GM12874 (cell line): Measurements from ENCODE around the gene PKD1L1.

Experiments used
- TF ChIP-seq, protein P1 (sequence below): IDR thresholded peaks from 2 replicates; pipeline ENCODE4 v1.5.1; 2011; ENCODE audit warnings: low read depth, mild to moderate bottlenecking, control low read depth, low read length, moderate library complexity; ENCODE audit not compliant: insufficient read depth

The PKD1L1 gene

DNA sequence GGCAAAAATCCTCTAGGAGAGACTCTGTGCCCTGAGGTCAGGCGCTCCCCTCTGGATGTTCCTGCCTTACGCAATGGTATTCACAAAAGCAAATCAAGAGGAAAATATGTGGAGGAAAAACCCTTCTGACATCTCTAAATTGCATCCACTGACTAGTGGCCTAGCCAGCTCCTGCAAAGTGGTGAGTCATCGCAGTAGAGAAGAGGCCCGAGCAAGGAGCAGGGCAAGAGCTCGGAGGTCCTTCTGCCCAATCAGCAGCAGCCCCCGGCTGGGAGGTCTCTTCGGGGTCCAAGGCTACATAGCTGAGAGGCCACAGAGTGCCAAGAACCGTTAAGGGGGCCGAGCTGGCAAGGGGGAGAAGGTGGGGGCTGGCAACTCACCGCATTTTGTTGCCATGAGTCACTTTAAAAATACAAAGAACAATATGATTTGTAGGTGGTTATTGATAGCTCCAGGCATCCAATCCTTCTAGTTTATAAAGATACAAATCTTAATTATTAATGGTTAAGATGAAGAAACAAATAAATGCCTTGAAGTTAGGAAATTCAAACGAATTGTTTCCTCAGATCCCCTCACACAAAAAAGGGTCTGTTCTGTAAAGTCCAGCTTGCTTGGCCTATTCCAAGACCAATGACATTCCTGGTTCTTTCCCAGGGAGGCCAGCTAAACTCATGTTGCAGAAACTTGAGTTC lies 161.6 kb downstream of the PKD1L1 start:
- TF ChIP-seq, protein P1, sequence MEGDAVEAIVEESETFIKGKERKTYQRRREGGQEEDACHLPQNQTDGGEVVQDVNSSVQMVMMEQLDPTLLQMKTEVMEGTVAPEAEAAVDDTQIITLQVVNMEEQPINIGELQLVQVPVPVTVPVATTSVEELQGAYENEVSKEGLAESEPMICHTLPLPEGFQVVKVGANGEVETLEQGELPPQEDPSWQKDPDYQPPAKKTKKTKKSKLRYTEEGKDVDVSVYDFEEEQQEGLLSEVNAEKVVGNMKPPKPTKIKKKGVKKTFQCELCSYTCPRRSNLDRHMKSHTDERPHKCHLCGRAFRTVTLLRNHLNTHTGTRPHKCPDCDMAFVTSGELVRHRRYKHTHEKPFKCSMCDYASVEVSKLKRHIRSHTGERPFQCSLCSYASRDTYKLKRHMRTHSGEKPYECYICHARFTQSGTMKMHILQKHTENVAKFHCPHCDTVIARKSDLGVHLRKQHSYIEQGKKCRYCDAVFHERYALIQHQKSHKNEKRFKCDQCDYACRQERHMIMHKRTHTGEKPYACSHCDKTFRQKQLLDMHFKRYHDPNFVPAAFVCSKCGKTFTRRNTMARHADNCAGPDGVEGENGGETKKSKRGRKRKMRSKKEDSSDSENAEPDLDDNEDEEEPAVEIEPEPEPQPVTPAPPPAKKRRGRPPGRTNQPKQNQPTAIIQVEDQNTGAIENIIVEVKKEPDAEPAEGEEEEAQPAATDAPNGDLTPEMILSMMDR, result no peak

DNA sequence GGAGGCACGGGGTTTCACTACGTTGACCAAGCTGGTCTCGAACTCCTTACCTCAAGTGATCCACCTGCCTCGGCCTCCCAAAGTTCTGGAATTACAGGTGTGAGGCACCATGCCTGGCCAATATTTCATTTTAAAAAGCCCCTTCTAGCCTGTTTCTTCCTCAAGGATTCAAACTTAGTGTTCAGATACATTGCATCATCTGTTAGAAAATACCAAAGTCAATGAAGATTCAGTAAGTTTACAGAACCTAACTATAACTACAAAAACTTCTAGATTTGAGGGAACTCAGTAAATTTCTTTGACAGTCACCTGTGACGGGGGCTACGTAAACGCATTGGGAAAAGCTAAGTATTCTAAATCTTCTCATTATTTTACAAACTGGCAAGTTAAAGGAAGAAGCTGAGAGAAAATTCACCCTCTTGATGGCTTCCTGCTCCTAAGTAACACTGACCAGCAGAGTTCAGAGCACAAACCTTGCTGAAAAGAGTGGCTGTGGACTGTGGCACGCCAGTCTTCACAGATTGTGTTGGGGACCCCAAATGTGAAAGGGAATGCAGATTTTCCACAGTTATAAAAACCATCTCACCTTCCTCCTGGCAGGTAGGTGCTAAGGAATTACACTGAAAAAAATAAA lies 162.2 kb downstream of the PKD1L1 start:
- TF ChIP-seq, protein P1, result no peak

DNA sequence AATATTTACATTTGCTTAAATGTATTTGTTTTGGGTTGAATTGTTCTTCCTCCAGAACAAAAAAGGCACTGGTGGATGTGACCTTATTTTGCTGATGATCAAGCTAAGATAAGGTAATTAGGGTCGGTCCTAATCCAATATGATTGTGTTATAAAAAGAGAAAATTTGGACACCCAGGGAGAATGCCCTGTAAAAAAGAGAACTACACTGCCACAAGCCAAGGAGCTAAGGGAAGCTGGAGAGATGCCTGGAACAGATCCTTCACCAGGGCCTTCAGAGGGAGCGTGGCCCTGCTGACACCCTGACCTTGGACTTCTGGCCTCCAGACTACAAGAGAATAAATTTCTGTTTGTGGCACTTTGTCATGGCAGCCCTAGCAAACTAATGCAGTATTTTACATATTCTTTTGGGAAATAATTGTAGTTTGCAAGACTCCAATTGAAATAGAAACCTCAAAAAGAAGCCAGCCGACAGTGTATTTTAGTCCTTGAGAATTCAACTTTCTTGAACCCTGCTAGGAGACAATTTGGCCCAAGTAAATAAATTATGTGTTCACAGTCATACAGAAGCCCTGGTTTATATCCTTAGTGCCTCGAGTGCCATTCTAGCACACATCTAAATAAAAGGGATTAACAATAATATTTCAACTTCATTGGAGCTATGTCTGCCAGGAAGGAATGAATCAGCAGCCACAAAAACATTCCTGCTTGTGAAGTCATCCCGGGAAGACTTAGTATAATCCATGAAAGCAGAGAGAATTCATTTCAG lies 164.6 kb downstream of the PKD1L1 start:
- TF ChIP-seq, protein P1, result no peak

DNA sequence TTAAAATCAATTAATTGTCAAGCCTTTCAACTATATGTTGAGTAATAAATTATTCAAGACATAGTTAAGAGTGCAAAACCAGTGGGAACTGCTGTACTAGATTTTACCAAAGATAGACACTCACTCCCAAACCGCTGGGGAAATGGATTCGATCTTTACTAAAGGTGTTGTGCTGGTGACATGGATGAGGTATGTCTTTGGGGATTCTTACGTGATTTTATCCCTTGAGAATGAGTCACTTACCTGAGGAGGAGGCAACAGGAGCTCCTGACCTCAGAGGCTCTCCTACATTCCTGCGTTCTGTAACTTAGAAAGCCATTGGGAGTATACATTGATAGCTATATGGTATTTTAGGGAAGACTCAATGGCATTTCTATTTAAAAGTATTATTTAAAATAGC lies 165.5 kb downstream of the PKD1L1 start:
- TF ChIP-seq, protein P1, result no peak

DNA sequence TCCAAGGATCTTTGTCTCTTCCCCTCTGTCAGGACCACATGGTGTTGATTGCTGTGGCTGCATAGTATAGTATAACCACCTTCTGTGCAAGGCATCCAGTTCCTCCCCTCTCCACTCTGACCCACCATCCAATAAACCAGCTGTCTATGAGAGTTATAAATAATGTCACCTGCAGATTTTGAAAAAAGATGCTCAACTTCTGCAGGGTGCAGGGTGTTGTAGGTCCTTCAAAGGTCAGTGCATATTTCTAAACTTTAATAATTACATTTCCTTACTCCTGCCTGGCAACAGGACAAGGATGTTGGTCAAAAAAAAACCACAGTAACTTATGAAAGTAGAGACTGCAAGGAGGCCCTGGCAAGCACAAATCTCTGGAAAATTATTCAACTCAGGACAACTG lies 166.2 kb downstream of the PKD1L1 start:
- TF ChIP-seq, protein P1, result no peak

DNA sequence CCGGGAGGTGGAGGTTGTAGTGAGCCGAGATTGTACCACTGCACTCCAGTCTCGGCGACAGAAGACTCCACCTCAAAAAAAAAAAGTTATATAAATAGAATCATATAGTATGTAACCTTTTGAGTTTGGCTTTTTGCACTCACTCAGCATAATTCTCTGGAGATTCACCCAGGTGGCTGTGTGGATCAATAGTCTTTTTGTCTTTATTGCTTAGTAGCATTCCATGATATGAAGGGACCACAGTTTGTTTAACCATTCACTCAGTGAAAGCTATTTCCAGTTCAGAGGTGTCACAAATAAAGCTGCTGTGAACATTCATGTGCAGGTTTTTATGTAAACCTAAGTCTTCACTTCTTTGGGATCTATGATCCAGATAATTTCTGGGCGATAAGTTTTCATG lies 167.7 kb downstream of the PKD1L1 start:
- TF ChIP-seq, protein P1, result no peak

DNA sequence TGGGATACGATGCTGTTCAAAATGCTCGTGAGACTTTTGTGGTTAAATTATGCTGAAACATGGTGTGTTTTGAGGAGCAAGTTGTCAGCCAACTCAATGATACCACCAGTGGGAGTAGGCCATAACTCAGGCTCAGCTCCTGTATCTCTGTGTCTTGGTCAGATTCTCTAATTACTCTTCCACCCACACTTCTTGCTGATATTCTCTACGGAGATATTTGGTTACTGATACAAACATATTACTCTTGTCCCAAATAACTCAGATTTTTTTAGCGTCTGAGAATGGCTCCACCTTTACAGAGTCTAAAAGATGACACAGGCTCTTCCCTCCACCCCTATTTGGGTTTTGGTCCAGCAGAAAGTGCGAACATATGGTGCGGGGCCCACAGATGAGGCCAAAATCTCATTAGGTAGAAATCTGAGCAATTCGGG lies 168.9 kb downstream of the PKD1L1 start:
- TF ChIP-seq, protein P1, result no peak
